Measurements from ENCODE around the gene ARHGAP45.

Gene ARHGAP45

DNA sequence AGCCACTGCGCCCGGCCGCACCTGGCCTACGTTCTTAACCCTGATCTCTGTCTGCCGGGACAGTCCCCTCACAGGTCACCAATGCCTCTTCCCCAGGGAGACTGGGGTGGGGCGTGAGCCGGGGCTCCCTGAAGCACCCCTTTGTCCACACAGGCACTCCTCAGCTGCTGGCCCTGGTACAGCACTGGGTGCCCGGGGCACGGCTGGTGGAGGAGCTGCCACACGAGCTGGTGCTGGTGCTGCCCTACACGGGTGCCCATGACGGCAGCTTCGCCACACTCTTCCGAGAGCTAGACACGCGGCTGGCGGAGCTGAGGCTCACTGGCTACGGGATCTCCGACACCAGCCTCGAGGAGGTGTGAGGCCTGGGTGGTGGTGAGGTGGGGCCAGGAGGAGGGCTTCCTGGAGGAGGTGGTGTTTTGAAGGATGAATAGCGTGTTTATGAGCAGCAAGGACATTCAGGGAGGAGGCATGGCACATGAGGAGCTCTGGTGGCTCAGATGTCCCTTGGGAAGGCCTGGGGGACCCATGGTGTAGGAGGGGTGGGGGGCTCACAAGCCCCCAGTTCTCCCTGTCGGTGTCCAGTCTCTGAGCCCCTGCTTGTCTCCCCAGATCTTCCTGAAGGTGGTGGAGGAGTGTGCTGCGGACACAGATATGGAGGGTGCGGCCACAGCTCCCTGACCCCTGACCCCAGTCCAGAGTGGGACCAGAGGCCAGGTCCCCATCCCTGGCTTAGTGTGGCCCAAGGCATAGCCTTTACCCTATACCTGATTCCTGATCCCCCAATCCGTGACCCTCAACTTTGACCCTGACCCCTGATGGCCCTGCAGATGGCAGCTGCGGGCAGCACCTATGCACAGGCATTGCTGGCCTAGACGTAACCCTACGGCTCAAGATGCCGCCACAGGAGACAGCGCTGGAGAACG lies 13.5 kb upstream of the ARHGAP45 start:
- no peak overlapping the region for H3K4me3 ChIP-seq (ENCODE audit: low read depth, low read length)

DNA sequence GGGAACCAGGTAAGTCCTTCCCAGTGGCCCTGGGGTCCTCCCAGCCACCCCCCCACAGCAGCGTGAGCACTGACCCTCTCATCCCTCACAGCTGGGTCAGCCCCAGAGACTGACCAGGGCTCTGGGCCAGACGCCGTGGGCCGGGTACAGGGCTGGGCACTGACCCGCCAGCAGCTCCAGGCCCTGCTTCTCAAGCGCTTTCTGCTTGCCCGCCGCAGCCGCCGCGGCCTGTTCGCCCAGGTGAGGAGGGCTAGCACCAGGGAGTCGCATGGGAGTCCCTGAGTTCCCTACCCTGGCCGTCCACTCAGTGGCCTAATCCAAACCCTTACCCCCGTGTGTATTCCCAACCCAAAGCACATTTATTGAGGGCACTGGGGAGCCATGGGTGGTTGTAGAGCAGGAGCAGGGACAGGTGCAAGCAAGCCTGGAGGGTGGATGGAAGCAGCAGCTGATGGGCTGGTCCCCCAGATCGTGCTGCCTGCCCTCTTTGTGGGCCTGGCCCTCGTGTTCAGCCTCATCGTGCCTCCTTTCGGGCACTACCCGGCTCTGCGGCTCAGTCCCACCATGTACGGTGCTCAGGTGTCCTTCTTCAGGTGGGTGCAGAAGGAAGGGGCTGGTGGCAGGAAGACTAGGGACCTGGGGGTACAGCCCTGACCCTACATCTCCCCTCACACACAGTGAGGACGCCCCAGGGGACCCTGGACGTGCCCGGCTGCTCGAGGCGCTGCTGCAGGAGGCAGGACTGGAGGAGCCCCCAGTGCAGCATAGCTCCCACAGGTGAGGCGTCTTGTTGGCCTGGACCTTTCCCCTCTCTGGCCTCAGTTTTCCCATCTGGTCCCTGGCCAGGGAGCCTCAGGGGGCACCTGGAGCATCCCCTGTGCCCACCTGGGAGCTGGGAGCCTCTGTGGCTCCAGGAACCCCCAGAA lies 12.6 kb upstream of the ARHGAP45 start:
- H3K4me3 ChIP-seq (ENCODE audit: low read depth, low read length): no peak overlapping the region

DNA sequence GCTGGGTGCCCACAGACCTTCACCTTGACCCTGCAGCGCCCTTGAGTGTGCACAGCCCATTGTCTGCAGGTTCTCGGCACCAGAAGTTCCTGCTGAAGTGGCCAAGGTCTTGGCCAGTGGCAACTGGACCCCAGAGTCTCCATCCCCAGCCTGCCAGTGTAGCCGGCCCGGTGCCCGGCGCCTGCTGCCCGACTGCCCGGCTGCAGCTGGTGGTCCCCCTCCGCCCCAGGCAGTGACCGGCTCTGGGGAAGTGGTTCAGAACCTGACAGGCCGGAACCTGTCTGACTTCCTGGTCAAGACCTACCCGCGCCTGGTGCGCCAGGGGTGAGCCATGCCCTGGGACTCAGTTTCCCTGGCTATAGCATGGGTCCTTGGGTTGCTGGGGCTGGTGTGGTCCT lies 11.9 kb upstream of the ARHGAP45 start:
- H3K4me3 ChIP-seq (ENCODE audit: low read depth, low read length): no peak overlapping the region

DNA sequence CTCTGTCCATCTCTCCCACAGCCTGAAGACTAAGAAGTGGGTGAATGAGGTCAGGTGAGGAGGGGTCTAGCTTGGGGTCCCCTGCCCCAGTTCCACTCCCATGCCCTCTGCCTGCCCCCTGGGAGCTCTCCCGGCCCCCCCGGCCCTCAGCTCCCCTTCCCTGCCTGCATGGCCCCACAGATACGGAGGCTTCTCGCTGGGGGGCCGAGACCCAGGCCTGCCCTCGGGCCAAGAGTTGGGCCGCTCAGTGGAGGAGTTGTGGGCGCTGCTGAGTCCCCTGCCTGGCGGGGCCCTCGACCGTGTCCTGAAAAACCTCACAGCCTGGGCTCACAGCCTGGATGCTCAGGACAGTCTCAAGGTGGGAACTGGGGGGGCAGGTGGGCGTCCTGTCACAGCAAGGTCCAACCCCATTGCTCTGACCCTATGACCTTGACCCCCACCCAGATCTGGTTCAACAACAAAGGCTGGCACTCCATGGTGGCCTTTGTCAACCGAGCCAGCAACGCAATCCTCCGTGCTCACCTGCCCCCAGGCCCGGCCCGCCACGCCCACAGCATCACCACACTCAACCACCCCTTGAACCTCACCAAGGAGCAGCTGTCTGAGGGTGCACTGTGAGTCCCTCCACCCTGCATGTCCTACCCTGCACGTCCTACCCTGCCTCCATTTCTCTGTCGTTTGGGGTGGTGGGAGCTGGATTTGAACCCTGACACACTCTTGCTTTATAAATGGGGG lies 10.9 kb upstream of the ARHGAP45 start:
- H3K4me3 ChIP-seq (ENCODE audit: low read depth, low read length): no peak overlapping the region

DNA sequence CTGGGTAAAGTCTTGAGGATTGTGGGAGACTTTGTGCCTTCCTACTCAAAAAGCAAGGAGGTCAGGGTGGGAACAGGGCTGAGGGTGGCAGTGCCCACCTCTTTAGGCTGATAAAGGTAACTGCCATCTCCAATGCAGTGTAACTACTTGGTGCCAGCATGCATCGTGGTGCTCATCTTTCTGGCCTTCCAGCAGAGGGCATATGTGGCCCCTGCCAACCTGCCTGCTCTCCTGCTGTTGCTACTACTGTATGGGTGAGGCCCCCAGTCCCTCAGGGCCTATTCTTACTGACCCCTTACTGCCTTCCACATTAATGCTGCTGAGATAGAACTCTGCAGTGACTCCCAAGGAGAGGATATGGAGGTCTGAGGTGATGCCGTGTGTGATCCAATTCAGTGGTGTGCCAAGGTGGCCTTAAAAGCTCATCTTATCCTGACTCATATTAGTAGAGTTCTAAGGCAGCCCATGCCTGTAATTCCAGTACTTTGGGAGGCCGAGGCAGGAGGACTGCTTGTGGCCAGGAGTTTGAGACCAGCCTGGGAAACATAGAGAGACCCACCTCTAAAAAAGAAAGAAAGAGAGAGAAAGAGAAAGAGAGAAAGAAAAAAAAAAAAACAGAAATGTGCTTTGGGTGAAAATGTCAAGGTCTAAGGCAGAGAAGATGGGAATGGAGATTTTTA lies 9.7 kb upstream of the ARHGAP45 start:
- no peak overlapping the region for H3K4me3 ChIP-seq (ENCODE audit: low read depth, low read length)

DNA sequence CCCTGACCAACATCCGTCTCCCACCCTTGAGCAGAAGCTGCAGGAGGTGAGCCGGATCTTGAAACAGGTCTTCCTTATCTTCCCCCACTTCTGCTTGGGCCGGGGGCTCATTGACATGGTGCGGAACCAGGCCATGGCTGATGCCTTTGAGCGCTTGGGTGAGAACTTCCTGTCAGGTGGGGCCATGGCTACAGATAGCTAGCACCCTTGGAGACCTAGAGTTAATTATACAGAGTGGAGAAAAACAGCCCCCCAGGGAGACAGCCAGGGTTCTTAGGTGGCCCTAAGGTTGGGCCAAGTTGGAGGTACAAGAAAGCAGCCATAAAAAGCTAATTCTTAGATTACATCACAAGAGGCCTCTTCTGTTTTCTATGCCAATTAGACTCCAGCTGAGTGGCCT lies 8.9 kb upstream of the ARHGAP45 start:
- H3K4me3 ChIP-seq (ENCODE audit: low read depth, low read length): no peak overlapping the region

DNA sequence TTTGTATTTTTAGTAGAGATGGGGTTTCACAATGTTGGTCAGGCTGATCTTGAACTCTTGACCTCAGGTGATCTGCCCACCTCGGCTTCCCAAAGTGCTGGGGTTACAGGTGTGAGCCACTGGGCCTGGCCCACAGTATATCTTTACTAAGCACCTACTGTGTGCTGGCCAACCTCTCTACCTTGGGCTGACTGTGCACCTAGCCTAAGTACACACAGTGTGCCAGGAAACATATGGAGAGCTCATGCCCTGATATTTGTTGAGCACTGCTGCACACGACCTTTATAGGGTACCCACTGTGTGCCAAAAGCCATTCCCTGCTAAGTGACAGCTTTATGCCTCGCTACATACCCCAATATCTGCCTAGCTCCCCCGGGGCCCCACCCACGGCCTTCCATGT lies 6.3 kb upstream of the ARHGAP45 start:
- H3K4me3 ChIP-seq (ENCODE audit: low read depth, low read length): no peak overlapping the region

DNA sequence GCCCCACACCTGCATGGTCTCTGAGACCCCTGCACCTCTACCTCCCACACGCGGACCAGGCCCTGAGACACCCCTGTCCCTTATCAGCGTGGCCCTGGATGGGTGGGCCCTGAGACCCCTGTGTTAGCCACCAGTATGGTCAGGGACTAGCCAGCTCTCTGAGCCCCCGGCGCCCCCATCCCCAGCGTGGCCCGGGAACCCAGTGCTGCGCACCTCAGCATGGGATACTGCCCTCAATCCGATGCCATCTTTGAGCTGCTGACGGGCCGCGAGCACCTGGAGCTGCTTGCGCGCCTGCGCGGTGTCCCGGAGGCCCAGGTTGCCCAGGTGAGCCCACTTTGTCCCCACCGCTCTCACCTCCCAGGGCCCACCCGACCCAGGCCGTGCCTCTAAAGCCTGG lies 5.0 kb upstream of the ARHGAP45 start:
- H3K4me3 ChIP-seq (ENCODE audit: low read depth, low read length): no peak overlapping the region

DNA sequence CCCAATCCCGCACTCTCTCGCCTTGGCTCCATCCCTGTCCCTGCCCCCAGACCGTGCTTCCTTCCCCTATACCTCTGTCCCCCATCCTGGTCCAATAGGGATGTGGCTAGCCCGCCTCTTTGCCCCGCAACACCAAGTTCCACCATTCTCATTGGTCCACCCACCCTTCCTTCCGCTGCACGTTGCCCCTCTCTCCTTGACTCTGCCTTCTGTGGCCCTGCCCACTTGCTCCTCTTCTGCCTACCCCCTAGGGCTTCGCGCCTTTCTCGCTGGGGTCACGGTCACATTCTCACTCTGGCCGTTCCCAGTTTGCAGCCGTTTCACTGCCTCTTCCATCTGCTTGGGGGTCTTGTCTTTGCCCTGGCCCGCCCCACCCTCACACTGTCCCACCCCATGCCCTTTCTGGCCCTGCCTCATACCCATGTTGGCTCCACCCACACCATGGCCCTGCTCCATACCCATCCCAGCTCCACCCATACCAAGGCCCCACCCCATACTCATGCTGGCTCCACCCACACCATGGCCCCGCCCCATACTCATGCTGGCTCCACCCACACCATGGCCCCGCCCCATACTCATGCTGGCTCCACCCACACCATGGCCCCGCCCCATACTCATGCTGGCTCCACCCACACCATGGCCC lies 4.5 kb upstream of the ARHGAP45 start:
- H3K4me3 ChIP-seq (ENCODE audit: low read depth, low read length): no peak overlapping the region

DNA sequence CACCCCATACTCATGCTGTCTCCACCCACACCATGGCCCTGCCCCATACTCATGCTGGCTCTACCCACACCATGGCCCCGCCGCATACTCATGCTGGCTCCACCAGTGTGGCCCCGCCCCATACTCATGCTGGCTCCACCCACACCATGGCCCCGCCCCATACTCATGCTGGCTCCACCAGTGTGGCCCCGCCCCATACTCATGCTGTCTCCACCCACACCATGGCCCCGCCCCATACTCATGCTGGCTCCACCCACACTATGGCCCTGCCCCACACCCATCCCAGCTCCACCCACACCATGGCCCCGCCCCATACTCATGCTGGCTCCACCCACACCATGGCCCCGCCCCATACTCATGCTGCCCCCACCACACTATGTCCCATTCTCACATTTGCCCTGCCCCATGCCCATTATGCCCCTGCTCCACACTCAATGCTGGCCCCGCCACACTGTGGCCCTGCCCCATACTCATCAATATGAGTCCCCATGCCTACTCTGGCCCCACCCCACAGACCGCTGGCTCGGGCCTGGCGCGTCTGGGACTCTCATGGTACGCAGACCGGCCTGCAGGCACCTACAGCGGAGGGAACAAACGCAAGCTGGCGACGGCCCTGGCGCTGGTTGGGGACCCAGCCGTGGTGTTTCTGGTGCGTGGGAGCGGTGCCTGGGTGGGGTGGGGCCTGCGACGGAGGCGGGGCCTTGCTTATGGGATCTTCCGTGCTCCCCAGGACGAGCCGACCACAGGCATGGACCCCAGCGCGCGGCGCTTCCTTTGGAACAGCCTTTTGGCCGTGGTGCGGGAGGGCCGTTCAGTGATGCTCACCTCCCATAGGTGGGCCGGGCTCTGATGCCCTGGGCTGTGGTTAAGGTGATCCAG lies 3.7 kb upstream of the ARHGAP45 start:
- H3K4me3 ChIP-seq (ENCODE audit: low read depth, low read length): no peak overlapping the region

DNA sequence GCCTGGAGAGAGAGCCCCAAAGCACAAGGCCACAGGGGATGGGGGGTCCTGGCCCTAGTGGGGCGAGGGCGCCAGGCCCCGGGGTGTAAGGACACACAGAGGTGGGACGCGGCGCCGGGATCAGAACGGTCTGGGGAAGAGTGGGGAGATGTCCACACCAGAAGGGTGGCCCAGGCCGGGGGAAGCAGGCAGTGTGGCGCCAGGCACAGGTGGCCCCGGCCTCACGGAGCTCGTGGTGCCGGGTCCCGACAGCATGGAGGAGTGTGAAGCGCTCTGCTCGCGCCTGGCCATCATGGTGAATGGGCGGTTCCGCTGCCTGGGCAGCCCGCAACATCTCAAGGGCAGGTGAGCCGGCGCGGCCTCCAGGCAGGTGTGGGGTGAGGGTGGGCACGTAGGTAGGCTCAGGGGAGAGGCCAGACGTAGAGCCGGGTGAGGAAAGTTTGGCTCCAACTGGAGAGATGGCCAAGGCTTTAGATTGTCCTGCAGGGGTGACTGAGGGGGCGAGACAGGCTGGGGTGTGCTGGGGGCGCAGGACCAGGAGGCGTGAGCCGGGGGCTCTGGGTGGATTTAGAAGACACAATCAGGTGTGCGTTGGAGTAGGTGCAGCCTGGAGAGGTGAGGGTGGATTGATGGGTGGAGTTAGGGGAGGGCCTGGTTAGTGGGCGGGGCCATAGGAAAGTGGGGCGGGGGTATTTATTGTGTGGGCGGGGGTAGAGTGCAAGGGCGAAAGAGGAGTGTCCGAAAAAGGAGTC lies 2.9 kb upstream of the ARHGAP45 start:
- no peak overlapping the region for H3K4me3 ChIP-seq (ENCODE audit: low read depth, low read length)

DNA sequence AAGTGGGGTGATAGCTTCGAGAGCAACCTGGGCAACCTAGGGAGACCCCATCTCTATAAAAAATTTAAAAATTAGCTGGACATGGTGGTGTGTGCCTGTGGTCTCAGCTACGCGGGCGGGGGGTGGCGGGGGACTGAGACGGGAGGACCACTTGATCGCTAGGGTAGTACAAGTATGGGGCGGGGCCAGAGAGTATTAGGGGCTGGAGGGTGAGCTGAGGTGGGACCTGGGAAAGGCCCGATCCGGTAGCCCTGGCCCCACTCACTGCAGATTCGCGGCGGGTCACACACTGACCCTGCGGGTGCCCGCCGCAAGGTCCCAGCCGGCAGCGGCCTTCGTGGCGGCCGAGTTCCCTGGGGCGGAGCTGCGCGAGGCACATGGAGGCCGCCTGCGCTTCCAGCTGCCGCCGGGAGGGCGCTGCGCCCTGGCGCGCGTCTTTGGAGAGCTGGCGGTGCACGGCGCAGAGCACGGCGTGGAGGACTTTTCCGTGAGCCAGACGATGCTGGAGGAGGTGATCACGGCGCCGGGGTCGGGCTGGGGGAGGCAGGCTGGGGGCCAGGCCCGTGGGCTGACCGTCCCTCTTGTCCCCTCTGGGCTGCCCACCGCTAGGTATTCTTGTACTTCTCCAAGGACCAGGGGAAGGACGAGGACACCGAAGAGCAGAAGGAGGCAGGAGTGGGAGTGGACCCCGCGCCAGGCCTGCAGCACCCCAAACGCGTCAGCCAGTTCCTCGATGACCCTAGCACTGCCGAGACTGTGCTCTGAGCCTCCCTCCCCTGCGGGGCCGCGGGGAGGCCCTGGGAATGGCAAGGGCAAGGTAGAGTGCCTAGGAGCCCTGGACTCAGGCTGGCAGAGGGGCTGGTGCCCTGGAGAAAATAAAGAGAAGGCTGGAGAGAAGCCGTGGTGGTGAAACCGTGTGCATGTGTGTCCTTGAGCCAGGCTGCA lies 2.0 kb upstream of the ARHGAP45 start:
- H3K4me3 ChIP-seq (ENCODE audit: low read depth, low read length): no peak overlapping the region

DNA sequence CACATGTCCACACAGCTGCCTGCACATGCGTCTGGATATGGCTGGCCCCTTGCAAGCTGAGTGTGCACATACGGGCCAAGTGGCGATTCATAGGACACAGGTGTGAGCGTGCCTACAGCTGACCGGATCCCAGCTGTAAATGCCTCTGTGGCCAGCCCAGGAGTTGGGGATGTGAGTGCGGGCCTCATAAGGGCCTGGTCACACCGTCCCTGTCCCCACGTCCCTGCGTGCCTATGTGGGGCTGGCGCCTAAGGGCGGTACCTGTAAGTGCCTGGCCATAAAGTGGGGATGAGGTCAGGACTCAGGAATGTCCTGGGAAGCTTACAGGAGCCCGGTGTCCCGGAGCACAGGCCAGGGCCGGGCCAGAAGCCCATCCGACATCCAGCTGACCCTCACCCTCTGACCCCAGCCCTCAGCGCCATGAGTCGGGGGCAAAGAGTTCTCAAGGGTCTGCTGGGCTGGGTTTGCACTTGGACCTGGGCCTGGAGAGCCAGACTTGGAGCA lies 1.3 kb upstream of the ARHGAP45 start:
- no peak overlapping the region for H3K4me3 ChIP-seq (ENCODE audit: low read depth, low read length)

DNA sequence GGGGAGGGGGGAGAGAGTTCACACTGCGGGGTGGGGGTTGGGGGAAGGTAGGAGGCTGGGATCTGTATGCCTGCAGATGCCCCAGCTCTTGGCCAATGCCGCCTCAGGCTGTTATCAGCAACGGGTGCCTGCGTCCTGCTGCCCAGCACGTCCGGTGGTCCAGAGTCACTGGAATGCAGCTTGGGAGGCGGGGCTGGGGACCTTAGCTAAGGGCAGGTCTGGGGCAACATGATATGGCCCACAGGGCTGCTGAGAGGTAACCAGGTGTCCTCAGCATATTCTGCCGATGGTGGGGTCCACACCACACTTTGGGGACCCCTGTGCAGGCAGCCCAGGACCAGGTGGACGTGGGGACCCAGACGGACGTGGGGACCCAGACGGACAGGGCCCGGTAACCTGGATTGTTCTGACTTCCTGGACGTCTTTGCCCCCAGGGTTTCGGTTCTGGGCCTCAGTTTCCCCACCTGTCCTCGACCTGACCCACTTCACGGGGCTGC lies 668 bp upstream of the ARHGAP45 start:
- no peak overlapping the region for H3K4me3 ChIP-seq (ENCODE audit: low read depth, low read length)

DNA sequence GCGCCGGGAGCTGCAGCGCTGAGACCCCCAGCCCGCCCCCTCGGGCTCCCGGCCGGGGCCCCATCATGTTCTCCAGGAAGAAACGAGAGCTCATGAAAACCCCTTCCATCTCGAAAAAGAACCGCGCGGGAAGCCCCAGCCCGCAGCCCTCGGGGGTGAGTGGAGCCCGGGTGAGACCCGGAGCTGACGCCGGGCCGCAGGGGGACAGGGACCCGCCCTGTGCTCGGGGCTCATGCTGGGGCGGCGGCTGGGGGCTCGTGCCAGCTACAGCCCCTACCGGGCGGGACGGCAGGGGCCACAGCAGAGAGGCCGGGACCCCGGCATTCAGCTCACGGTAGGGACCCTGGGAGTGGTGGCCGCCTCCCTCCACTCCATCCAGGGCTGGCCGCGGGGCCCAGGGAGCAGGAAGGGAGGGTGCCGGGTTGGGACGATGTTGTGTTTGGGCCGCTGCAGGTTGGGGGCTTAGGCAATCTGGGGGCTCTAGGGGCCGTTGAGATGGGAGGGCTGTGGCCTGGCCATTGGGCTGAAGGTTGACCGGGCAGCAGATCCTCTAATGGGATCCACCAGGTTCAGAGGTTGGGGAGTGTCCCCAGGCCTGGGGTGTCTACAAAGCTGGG lies 482 bp downstream of the ARHGAP45 start:
- peak overlapping the region; percentile 17 for H3K4me3 ChIP-seq (ENCODE audit: low read depth, low read length)
